Femur (tissue), 1 donor: ENCODE results near the gene MICAL2.

Experiments used
- DNase-seq: peaks from one replicate; pipeline ENCODE4 v3.0.0-alpha.2; 2017

The MICAL2 gene

GRCh38 chr11:12158909-12159308 lies 48.5 kb downstream of the MICAL2 start:
- no peak for DNase-seq

GRCh38 chr11:12159351-12160099 lies 49.1 kb downstream of the MICAL2 start:
- no peak for DNase-seq

- no peak for DNase-seq
Observed at GRCh38 chr11:12160231-12160630, 49.8 kb downstream of the MICAL2 start.

GRCh38 chr11:12160680-12161079 lies 50.3 kb downstream of the MICAL2 start:
- DNase-seq: no peak

- DNase-seq: no peak
Observed at GRCh38 chr11:12161137-12161536, 50.7 kb downstream of the MICAL2 start.

- no peak for DNase-seq
Observed at GRCh38 chr11:12161603-12162350, 51.4 kb downstream of the MICAL2 start.

- DNase-seq: no peak
Observed at GRCh38 chr11:12162652-12163051, 52.3 kb downstream of the MICAL2 start.

- peak; percentile 40 for DNase-seq
Observed at GRCh38 chr11:12163181-12163941, 53.0 kb downstream of the MICAL2 start.

GRCh38 chr11:12164061-12165014 lies 53.9 kb downstream of the MICAL2 start:
- no peak for DNase-seq

GRCh38 chr11:12165237-12165875 lies 55.0 kb downstream of the MICAL2 start:
- no peak for DNase-seq

GRCh38 chr11:12166299-12167060 lies 56.1 kb downstream of the MICAL2 start:
- no peak for DNase-seq

- no peak for DNase-seq
Observed at GRCh38 chr11:12167061-12168000, 56.9 kb downstream of the MICAL2 start.

GRCh38 chr11:12168114-12168513 lies 57.7 kb downstream of the MICAL2 start:
- DNase-seq: no peak

GRCh38 chr11:12169822-12170221 lies 59.4 kb downstream of the MICAL2 start:
- DNase-seq: no peak

- DNase-seq: no peak
Observed at GRCh38 chr11:12170501-12170900, 60.1 kb downstream of the MICAL2 start.

GRCh38 chr11:12170984-12171383 lies 60.6 kb downstream of the MICAL2 start:
- DNase-seq: peak; percentile 72

- DNase-seq: no peak
Observed at GRCh38 chr11:12171921-12172320, 61.5 kb downstream of the MICAL2 start.

GRCh38 chr11:12172493-12173013 lies 62.2 kb downstream of the MICAL2 start:
- no peak for DNase-seq

- no peak for DNase-seq
Observed at GRCh38 chr11:12173111-12173510, 62.7 kb downstream of the MICAL2 start.

GRCh38 chr11:12174128-12174476 lies 63.7 kb downstream of the MICAL2 start:
- DNase-seq: no peak
